PC-3 (cell line): ENCODE results near the gene SUMO2. TPM values are rescaled to one million over a fixed set of nuclear protein-coding genes. Genes with fewer than 3 reads are reported as not detected.

ENCODE experiments used
- ATAC-seq: fragments of 200-7000 bp; cut with Tn5 transposase; 2 replicates; pipeline ENCODE4 v1.9.1; 2020; ENCODE audit warnings: mild to moderate bottlenecking, moderate library complexity
- BruUV-seq: library from RNA; stranded (reverse); fragments of 400-500 nt; replicated peaks from 2 replicates; lab custom pipeline; 2021; lab: Mats Ljungman, UMichigan
- CTCF ChIA-PET: fragments of 300-600 bp; sonication (Branson Sonifier 250); formaldehyde crosslinking; loops from one replicate; lab custom pipeline; 2022; ENCODE audit warnings: antibody characterized with exemption; lab: Charles Lee
- POLR2A ChIA-PET: fragments of 300-600 bp; sonication (Branson Sonifier 250); formaldehyde crosslinking; loops from one replicate; lab custom pipeline; 2022; ENCODE audit warnings: antibody characterized with exemption; ENCODE audit not compliant: unreplicated experiment; lab: Charles Lee
- DNase-seq: peaks from one replicate; pipeline ENCODE4 v3.0.0-alpha.2; 2015
- H2AFZ ChIP-seq: fragments of 300-600 bp; sonication (generic); 2 replicates; pipeline ENCODE4 v1.6.0; 2016; ENCODE audit warnings: antibody characterized with exemption, low read length
- H3F3A ChIP-seq: fragments of 300-600 bp; sonication (generic); one replicate; pipeline ENCODE4 v1.6.0; 2017; ENCODE audit warnings: antibody characterized with exemption, low read length, control low read depth, mild to moderate bottlenecking; ENCODE audit not compliant: unreplicated experiment
- H3K27ac ChIP-seq: fragments of 300-600 bp; sonication (generic); 2 replicates; pipeline ENCODE4 v1.5.1; 2016; ENCODE audit warnings: mild to moderate bottlenecking, low read length
- H3K27me3 ChIP-seq: fragments of 300-600 bp; sonication (generic); 2 replicates; pipeline ENCODE4 v1.6.1; 2016; ENCODE audit warnings: low read length, mixed read lengths
- H3K36me3 ChIP-seq: fragments of 300-600 bp; sonication (generic); 2 replicates; pipeline ENCODE4 v1.6.1; 2016; ENCODE audit warnings: low read depth, mixed run types, low read length, mixed read lengths
- H3K4me1 ChIP-seq: fragments of 300-600 bp; sonication (generic); 2 replicates; pipeline ENCODE4 v1.5.1; 2016; ENCODE audit warnings: low read length; ENCODE audit not compliant: insufficient read depth
- H3K4me2 ChIP-seq: fragments of 300-600 bp; sonication (generic); 2 replicates; pipeline ENCODE4 v1.6.0; 2016; ENCODE audit warnings: low read length
- H3K4me3 ChIP-seq: fragments of 300-600 bp; sonication (generic); 2 replicates; pipeline ENCODE4 v1.5.1; 2016; ENCODE audit warnings: mild to moderate bottlenecking, low read length, mixed read lengths
- H3K79me2 ChIP-seq: fragments of 300-600 bp; sonication (generic); 2 replicates; pipeline ENCODE4 v1.6.1; 2017; ENCODE audit warnings: low read length, mixed read lengths
- H3K9ac ChIP-seq: fragments of 300-600 bp; sonication (generic); 2 replicates; pipeline ENCODE4 v1.6.0; 2016; ENCODE audit warnings: mild to moderate bottlenecking, low read length
- H3K9me2 ChIP-seq: fragments of 300-600 bp; sonication (generic); replicated peaks from 2 replicates; pipeline ENCODE4 v1.6.1; 2016; ENCODE audit warnings: mixed run types, low read length, mixed read lengths
- H3K9me3 ChIP-seq: fragments of 300-600 bp; sonication (generic); 2 replicates; pipeline ENCODE4 v1.6.1; 2016; ENCODE audit warnings: low read length, mixed read lengths
- H4K20me1 ChIP-seq: fragments of 300-600 bp; sonication (generic); 2 replicates; pipeline ENCODE4 v1.6.1; 2016; ENCODE audit warnings: low read length, mixed read lengths
- EZH2 ChIP-seq: fragments of 300-600 bp; sonication (generic); IDR thresholded peaks from one replicate; pipeline ENCODE4 v1.6.1; 2017; ENCODE audit warnings: antibody characterized with exemption, mild to moderate bottlenecking, low read length; ENCODE audit not compliant: unreplicated experiment
- EZH2phosphoT487 ChIP-seq: fragments of 300-600 bp; sonication (generic); IDR thresholded peaks from 2 replicates; pipeline ENCODE4 v1.6.1; 2018; ENCODE audit warnings: mild to moderate bottlenecking, antibody characterized with exemption, low read length, borderline replicate concordance
- intact Hi-C: fragments of 100-400 bp; cut with micrococcal nuclease; formaldehyde crosslinking; loops from 2 replicates; pipeline ENCODE4 v1.9.0; 2023
- total RNA-seq: library from RNA; depleted of rRNA; stranded (reverse); fragments of >200 nt; gene quantifications from 2 replicates; pipeline ENCODE4 v1.2.3, GENCODE V29; 2014
- TF ChIP-seq, protein P1 (sequence below): fragments of 300-600 bp; sonication (generic); conservative IDR thresholded peaks from 2 replicates; pipeline ENCODE4 v1.5.1; 2017; ENCODE audit warnings: antibody characterized with exemption, low read depth, mild to moderate bottlenecking, low read length

The SUMO2 gene
- total RNA-seq, 1 experiment from 2014 or later: 282 TPM

DNA sequence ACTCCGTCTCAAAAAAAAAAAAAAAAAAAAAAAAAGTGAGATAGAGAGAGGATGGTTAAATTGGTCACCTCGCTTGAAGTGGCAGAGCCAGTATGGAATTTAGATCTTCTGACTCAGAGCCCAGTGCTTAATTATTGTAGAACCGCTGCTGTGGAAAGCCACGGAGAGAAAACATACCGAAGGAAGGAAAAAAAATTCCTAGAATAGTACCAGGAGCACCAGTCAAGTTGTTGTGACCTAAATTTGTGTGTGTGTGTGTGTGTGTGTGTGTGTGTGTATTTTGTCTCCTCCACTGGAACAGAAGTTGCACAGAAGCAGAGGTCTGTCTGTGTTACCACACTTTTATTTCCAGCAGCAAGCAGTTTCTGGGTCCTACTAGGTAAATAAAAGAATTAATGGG, 12.1 kb upstream of the SUMO2 start:
- no TSS peak for BruUV-seq
- Histone ChIP-seq H3K79me2 (no peaks in the 10 kb centered on the region), H4K20me1 (no peaks in the 10 kb centered on the region), H3K4me1 (no peaks in the 10 kb centered on the region), H3K9ac (no peak overlapping the region), H3K36me3 (no peaks in the 10 kb centered on the region), H2AFZ (no peak overlapping the region), H3K27ac (no peak overlapping the region), H3K9me2 (no peaks in the 10 kb centered on the region), H3F3A (no peaks in the 10 kb centered on the region), H3K9me3 (no peaks in the 10 kb centered on the region), H3K27me3 (no peaks in the 10 kb centered on the region), H3K4me3 (no peak overlapping the region), H3K4me2 (no peak overlapping the region)
- TF ChIP-seq EZH2 (no peak), EZH2phosphoT487 (no peak)
- TF ChIP-seq, protein P1, sequence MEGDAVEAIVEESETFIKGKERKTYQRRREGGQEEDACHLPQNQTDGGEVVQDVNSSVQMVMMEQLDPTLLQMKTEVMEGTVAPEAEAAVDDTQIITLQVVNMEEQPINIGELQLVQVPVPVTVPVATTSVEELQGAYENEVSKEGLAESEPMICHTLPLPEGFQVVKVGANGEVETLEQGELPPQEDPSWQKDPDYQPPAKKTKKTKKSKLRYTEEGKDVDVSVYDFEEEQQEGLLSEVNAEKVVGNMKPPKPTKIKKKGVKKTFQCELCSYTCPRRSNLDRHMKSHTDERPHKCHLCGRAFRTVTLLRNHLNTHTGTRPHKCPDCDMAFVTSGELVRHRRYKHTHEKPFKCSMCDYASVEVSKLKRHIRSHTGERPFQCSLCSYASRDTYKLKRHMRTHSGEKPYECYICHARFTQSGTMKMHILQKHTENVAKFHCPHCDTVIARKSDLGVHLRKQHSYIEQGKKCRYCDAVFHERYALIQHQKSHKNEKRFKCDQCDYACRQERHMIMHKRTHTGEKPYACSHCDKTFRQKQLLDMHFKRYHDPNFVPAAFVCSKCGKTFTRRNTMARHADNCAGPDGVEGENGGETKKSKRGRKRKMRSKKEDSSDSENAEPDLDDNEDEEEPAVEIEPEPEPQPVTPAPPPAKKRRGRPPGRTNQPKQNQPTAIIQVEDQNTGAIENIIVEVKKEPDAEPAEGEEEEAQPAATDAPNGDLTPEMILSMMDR: no peak
- ChIA-PET CTCF (no interaction called here), POLR2A (no interaction called here)
- DNase-seq (no peak), ATAC-seq (no peak)
- intact Hi-C loops: no loop called here

DNA sequence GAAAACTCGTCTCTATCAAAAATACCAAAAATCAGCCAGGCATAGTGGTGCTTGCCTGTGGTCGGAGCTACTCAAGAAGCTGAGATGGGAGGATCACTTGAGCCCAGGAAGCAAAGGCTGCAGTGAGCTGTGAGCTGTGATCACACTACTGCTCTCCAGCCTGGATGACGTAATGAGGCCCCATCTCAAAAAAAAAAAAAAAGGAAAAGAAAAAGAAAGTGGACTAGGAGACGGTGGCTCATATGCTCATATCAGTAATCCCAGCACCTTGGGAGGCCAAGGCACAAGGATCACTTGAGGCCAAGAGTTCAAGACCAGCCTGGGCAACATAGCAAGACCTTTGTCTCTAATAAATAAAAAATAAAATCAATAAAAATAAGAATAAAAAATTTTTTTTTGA, 8.8 kb upstream of the SUMO2 start:
- Histone ChIP-seq H3K9me2 (no peaks in the 10 kb centered on the region), H3K79me2 (no peaks in the 10 kb centered on the region), H3K9ac (no peak overlapping the region), H3K9me3 (no peaks in the 10 kb centered on the region), H4K20me1 (no peaks in the 10 kb centered on the region), H3K27ac (no peak overlapping the region), H3K4me3 (no peak overlapping the region), H2AFZ (no peak overlapping the region), H3K4me1 (peaks cover 5% of the 10 kb centered on the region; the same call in 1 of the 2 replicates), H3K4me2 (no peak overlapping the region), H3K36me3 (no peaks in the 10 kb centered on the region), H3K27me3 (no peaks in the 10 kb centered on the region), H3F3A (no peaks in the 10 kb centered on the region)
- TF ChIP-seq, protein P1: no peak
- TF ChIP-seq EZH2: no peak
- TF ChIP-seq EZH2phosphoT487: no peak
- ATAC-seq (no peak), DNase-seq (no peak)
- ChIA-PET CTCF (no interaction called here), POLR2A (no interaction called here)
- BruUV-seq: no TSS peak
- intact Hi-C loops: no loop called here

DNA sequence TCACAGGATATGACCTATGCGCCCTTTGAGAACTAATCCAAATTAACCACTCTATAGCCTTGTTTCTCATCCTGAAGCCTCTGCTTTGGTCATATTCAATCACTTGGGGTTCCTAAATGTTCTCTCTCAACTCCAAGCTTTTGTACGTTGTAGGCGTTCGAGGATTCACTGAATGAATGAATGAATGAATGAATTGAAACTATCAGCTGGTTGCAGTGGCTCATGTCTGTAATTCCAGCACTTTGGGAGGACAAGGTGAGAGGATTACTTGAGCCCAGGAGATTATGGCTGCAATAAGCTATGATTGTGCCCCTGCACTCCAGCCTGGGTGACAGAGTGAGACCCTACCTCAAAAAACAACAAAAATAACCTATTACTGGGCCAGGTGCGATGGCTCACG, 5.9 kb upstream of the SUMO2 start:
- Histone ChIP-seq H3K4me3 (no peak overlapping the region), H3K27ac (no peak overlapping the region), H3F3A (no peaks in the 10 kb centered on the region), H3K9me2 (no peaks in the 10 kb centered on the region), H3K27me3 (no peaks in the 10 kb centered on the region), H3K9me3 (no peaks in the 10 kb centered on the region), H3K4me2 (no peak overlapping the region), H4K20me1 (no peaks in the 10 kb centered on the region), H3K36me3 (no peaks in the 10 kb centered on the region), H3K4me1 (peaks cover 5% of the 10 kb centered on the region; the same call in 1 of the 2 replicates), H2AFZ (no peak overlapping the region), H3K9ac (no peak overlapping the region), H3K79me2 (0 out of 2 replicates have a peak, but pooled peaks cover 2% of the 10 kb centered on the region)
- ChIA-PET POLR2A (no interaction called here), CTCF (no interaction called here)
- no peak for TF ChIP-seq EZH2
- TF ChIP-seq, protein P1: no peak
- TF ChIP-seq EZH2phosphoT487: no peak
- intact Hi-C loops: no loop called here
- DNase-seq: no peak
- ATAC-seq: no peak
- no TSS peak for BruUV-seq
